Immature natural killer cell (primary cell): ENCODE results near the gene ZNF511. TPM values are rescaled to one million over a fixed set of nuclear protein-coding genes. Genes with fewer than 3 reads are reported as not detected.

Source experiments
- DNase-seq, 3 donors: peaks; one replicate each; pipeline ENCODE4 v3.0.0; 2022; ENCODE audit warnings: mixed read lengths in 1 of 3
- H3K27ac Mint-ChIP-seq, 6 donors: one replicate each; pipeline ENCODE4 v1.8.0; 2020; ENCODE audit warnings: mixed read lengths in 6 of 6, mild to moderate bottlenecking in 5 of 6, inconsistent platforms in 4 of 6, moderate library complexity in 3 of 6
- H3K27me3 Mint-ChIP-seq, 3 donors: one replicate each; pipeline ENCODE4 v1.8.0; 2020 to 2021; ENCODE audit warnings: low read depth in 3 of 3, mild to moderate bottlenecking in 3 of 3, mixed read lengths in 3 of 3, moderate library complexity in 3 of 3, inconsistent platforms in 1 of 3
- H3K36me3 Mint-ChIP-seq, 3 donors: one replicate each; pipeline ENCODE4 v1.8.0; 2020; ENCODE audit warnings: mixed read lengths in 3 of 3, inconsistent platforms in 2 of 3, mild to moderate bottlenecking in 2 of 3
- H3K4me1 Mint-ChIP-seq, 2 donors: one replicate each; pipeline ENCODE4 v1.8.0; 2020; ENCODE audit warnings: inconsistent platforms in 2 of 2, mild to moderate bottlenecking in 2 of 2, mixed read lengths in 2 of 2, moderate library complexity in 1 of 2
- H3K4me3 Mint-ChIP-seq, 5 donors: one replicate each; pipeline ENCODE4 v1.8.0; 2020; ENCODE audit warnings: mild to moderate bottlenecking in 5 of 5, mixed read lengths in 5 of 5, inconsistent platforms in 3 of 5, moderate library complexity in 3 of 5
- H3K9me3 Mint-ChIP-seq, 6 donors: one replicate each; pipeline ENCODE4 v1.8.0; 2020; ENCODE audit warnings: mild to moderate bottlenecking in 6 of 6, mixed read lengths in 6 of 6, inconsistent platforms in 4 of 6, moderate library complexity in 3 of 6
- polyA plus RNA-seq, 3 donors: library from polyadenylated mRNA; unstranded; fragments of 300-500 nt; fragmentation: Illumina TruSeq; gene quantifications; one replicate each; pipeline ENCODE4 v1.2.3, GENCODE V29; 2021

The ZNF511 gene
- polyA plus RNA-seq, 3 donors from 2014 or later: 73.2 to 90.2 (median 88.0) TPM

- peaks cover 0 to 8% (median 0%) of the 10 kb centered on the region in 3 donors for H3K36me3 Mint-ChIP-seq
- H3K27me3 Mint-ChIP-seq: peaks cover 18 to 34% (median 19%) of the 10 kb centered on the region in 3 donors
- H3K4me3 Mint-ChIP-seq: peak overlapping the region; percentile 93 to 99 (median 98)
- no peaks in the 10 kb centered on the region for H3K9me3 Mint-ChIP-seq
- DNase-seq: peak; percentile 51 to 66 (median 65)
- H3K4me1 Mint-ChIP-seq: peaks cover 29 to 42% of the 10 kb centered on the region in 2 donors
- H3K27ac Mint-ChIP-seq: peak overlapping the region; percentile 99 to 100 (median 100)
Measured at GRCh38 chr10:133277277-133277992, 31.3 kb upstream of the ZNF511 start.

DNA sequence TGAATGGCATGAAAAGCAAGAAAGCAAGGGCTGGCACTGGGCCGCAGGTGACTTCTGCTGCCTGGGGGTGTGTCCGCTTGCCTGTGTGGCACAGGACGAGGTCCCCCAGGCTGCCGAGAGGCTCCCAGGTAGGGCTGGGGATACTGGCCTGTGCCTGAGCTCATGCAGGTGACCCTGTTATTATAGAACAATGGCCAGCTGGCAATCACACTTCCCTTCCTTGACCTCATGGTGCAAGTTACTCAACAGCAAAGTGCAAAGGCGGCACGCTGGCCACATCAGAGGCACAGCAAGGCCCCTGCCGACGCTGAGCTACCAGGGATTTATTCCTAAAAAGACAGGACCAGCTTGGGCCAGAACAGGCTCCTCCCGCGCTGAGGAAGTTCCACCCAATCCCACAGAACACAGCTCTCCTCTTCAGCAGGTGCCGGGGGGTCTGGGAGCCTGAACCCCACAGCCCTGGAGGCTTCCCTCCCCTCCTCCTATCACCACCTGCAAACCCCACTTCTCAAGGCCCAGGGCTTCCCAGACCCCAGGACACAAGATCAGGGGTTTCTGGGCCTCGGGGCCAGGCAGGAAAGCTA is 30.6 kb upstream of the ZNF511 start:
- Mint-ChIP-seq H3K9me3 (no peaks in the 10 kb centered on the region), H3K36me3 (peaks cover 0 to 10% (median 0%) of the 10 kb centered on the region in 3 donors), H3K4me3 (peak overlapping the region; percentile 93 to 99 (median 98)), H3K4me1 (peaks cover 29 to 42% of the 10 kb centered on the region in 2 donors), H3K27me3 (peaks cover 18 to 34% (median 19%) of the 10 kb centered on the region in 3 donors), H3K27ac (peak overlapping the region; percentile 99 to 100 (median 100))
- DNase-seq: peak in 2 of 3 donors; percentile 32 to 43

DNA sequence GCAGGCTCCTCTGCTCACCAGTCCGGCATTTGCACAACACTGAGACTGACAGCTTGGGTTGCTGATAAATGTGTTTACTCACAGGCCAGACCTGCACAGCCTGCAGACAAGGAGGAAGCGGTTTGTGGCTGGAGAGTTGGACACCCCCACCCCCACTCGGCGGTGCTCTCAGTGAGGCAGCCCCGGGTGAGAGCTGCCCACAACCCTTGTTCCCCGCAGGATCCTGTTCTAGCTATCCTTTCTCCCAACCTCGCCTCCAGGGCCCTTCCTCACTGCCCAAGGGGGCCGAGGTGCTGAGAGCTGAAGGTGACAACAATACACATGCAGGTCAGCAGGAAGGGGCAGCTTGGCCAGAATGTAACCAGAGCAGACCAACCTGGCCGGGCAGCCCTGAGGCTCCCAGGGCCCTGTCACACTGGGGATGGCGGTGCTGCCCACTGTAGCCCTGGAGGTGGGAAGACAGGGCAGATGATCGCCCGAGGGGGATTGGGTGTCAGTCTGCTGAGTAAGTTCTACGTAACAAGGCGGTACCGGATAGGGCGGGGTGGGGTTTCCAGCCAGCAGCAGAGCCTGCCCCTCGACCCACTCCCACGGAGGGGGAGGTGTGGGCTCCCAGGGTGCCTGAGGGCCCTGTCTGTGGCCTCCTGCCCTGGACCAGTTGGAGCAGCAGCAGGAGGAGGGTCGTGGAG is 30.0 kb upstream of the ZNF511 start:
- H3K27ac Mint-ChIP-seq: peak overlapping the region; percentile 99 to 100 (median 100)
- H3K9me3 Mint-ChIP-seq: no peaks in the 10 kb centered on the region
- H3K36me3 Mint-ChIP-seq: peaks cover 2 to 12% (median 2%) of the 10 kb centered on the region in 3 donors
- H3K27me3 Mint-ChIP-seq: peaks cover 18 to 34% (median 19%) of the 10 kb centered on the region in 3 donors
- H3K4me3 Mint-ChIP-seq: peak overlapping the region; percentile 93 to 99 (median 98)
- DNase-seq: peak; percentile 93 to 94 (median 94)
- peaks cover 29 to 42% of the 10 kb centered on the region in 2 donors for H3K4me1 Mint-ChIP-seq

GRCh38 chr10:133279326-133280226 is 29.1 kb upstream of the ZNF511 start:
- peak overlapping the region; percentile 99 to 100 (median 100) for H3K27ac Mint-ChIP-seq
- peak overlapping the region; percentile 93 to 99 (median 98) for H3K4me3 Mint-ChIP-seq
- peaks cover 29 to 41% of the 10 kb centered on the region in 2 donors for H3K4me1 Mint-ChIP-seq
- peak; percentile 38 to 43 (median 42) for DNase-seq
- H3K9me3 Mint-ChIP-seq: no peaks in the 10 kb centered on the region
- H3K36me3 Mint-ChIP-seq: peaks cover 3 to 18% (median 5%) of the 10 kb centered on the region in 3 donors
- peaks cover 17 to 34% (median 19%) of the 10 kb centered on the region in 3 donors for H3K27me3 Mint-ChIP-seq

DNA sequence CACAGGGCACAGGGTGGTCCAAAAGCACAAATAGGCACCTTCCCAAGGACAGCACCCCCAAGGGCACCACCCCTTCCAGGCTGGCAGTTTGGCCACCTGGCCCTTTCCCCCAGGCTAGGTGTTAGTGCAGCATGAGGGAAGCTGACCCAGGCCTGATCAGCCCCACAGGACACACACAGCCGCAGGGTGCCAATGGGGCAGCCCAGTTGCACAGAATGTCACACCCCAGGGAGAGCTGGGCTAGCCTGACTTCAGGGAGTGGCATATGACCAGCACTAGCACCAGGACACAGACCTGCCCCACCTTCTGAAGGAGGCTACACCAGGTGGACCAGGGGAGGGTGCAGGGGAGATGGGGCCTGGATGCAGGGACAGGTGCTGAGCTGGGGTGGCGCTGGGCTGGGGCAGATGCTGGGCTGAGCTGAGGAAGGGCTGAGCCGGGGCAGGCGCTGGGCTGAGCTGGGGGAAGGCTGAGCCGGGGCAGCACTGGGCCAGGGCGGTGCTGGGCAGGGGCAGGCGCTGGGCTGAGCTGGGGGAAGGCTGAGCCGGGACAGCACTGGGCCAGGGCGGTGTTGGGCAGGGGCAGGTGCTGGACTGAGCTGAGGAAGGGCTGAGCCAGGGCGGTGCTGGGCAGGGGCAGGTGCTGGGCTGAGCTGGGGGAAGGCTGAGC is 28.2 kb upstream of the ZNF511 start:
- H3K4me1 Mint-ChIP-seq: peaks cover 29 to 37% of the 10 kb centered on the region in 2 donors
- H3K27me3 Mint-ChIP-seq: peaks cover 13 to 28% (median 19%) of the 10 kb centered on the region in 3 donors
- H3K4me3 Mint-ChIP-seq: peak overlapping the region in 4 of 5 donors; percentile 93 to 99 (median 97)
- peak overlapping the region; percentile 99 to 100 (median 100) for H3K27ac Mint-ChIP-seq
- no peaks in the 10 kb centered on the region for H3K9me3 Mint-ChIP-seq
- peaks cover 5 to 24% (median 9%) of the 10 kb centered on the region in 3 donors for H3K36me3 Mint-ChIP-seq
- no peak for DNase-seq

GRCh38 chr10:133281084-133281483 is 27.6 kb upstream of the ZNF511 start:
- DNase-seq: no peak
- H3K27ac Mint-ChIP-seq: peak overlapping the region in 2 of 6 donors; percentile 40 to 100
- H3K36me3 Mint-ChIP-seq: peaks cover 11 to 30% (median 14%) of the 10 kb centered on the region in 3 donors
- no peak overlapping the region for H3K4me3 Mint-ChIP-seq
- peaks cover 29 to 33% of the 10 kb centered on the region in 2 donors for H3K4me1 Mint-ChIP-seq
- H3K27me3 Mint-ChIP-seq: peaks cover 9 to 23% (median 14%) of the 10 kb centered on the region in 3 donors
- H3K9me3 Mint-ChIP-seq: no peaks in the 10 kb centered on the region

- H3K36me3 Mint-ChIP-seq: peaks cover 18 to 37% (median 22%) of the 10 kb centered on the region in 3 donors
- H3K9me3 Mint-ChIP-seq: no peaks in the 10 kb centered on the region
- H3K4me3 Mint-ChIP-seq: no peak overlapping the region
- H3K27me3 Mint-ChIP-seq: peaks cover 9 to 23% (median 14%) of the 10 kb centered on the region in 3 donors
- H3K4me1 Mint-ChIP-seq: peaks cover 29 to 34% of the 10 kb centered on the region in 2 donors
- no peak for DNase-seq
- peak overlapping the region in 5 of 6 donors; percentile 30 to 81 (median 66) for H3K27ac Mint-ChIP-seq
Measured at GRCh38 chr10:133281628-133282372, 26.9 kb upstream of the ZNF511 start.

- Mint-ChIP-seq H3K36me3 (peaks cover 21 to 44% (median 24%) of the 10 kb centered on the region in 3 donors), H3K4me1 (peaks cover 24 to 30% of the 10 kb centered on the region in 2 donors), H3K27ac (peak overlapping the region in 1 of 6 donors; percentile 40), H3K4me3 (no peak overlapping the region), H3K27me3 (peaks cover 9 to 17% (median 11%) of the 10 kb centered on the region in 3 donors), H3K9me3 (no peaks in the 10 kb centered on the region)
- DNase-seq: no peak
Measured at GRCh38 chr10:133282846-133283390, 25.8 kb upstream of the ZNF511 start.

GRCh38 chr10:133283931-133284330 is 24.8 kb upstream of the ZNF511 start:
- Mint-ChIP-seq H3K27me3 (peaks cover 2 to 7% (median 2%) of the 10 kb centered on the region in 3 donors), H3K4me3 (no peak overlapping the region), H3K9me3 (no peaks in the 10 kb centered on the region), H3K27ac (no peak overlapping the region), H3K36me3 (peaks cover 24 to 48% (median 27%) of the 10 kb centered on the region in 3 donors), H3K4me1 (peaks cover 14 to 20% of the 10 kb centered on the region in 2 donors)
- no peak for DNase-seq

- no peak for DNase-seq
- Mint-ChIP-seq H3K4me1 (peaks cover 1 to 7% of the 10 kb centered on the region in 2 donors), H3K27ac (no peak overlapping the region), H3K4me3 (no peak overlapping the region), H3K27me3 (peaks cover 0 to 4% (median 0%) of the 10 kb centered on the region in 3 donors), H3K36me3 (peaks cover 26 to 50% (median 28%) of the 10 kb centered on the region in 3 donors), H3K9me3 (no peaks in the 10 kb centered on the region)
Measured at GRCh38 chr10:133285217-133285616, 23.5 kb upstream of the ZNF511 start.

GRCh38 chr10:133286366-133286765 is 22.3 kb upstream of the ZNF511 start:
- peak overlapping the region in 3 of 6 donors; percentile 27 to 63 (median 55) for H3K27ac Mint-ChIP-seq
- peaks cover 0 to 5% of the 10 kb centered on the region in 2 donors for H3K4me1 Mint-ChIP-seq
- H3K4me3 Mint-ChIP-seq: no peak overlapping the region
- peaks cover 0 to 4% (median 0%) of the 10 kb centered on the region in 3 donors for H3K27me3 Mint-ChIP-seq
- H3K36me3 Mint-ChIP-seq: peaks cover 32 to 53% (median 32%) of the 10 kb centered on the region in 3 donors
- no peak for DNase-seq
- no peaks in the 10 kb centered on the region for H3K9me3 Mint-ChIP-seq
